Measurements from ENCODE around the gene GRID1. TPM values are rescaled to one million over a fixed set of nuclear protein-coding genes. Genes with fewer than 3 reads are reported as not detected.

GRID1 gene
- polyA plus RNA-seq, 1 of the 3 experiments (the other 2 are of a cell fraction) = 0.13 TPM

GRCh38 chr10:86162036-86162435 is 204.6 kb downstream of the GRID1 start:
- H3K36me3 ChIP-seq (replicated peaks in 1 of 2; ENCODE audit: control insufficient read depth in 1 of 2, insufficient read depth in 2 of 2, low read length in 1 of 2) = no peaks in the 10 kb centered on the region
- H4K20me1 ChIP-seq (ENCODE audit: insufficient read depth) = no peaks in the 10 kb centered on the region
- CTCF ChIA-PET = no interaction called here
- no peak overlapping the region for H3K4me3 ChIP-seq (ENCODE audit: low read depth in 2 of 2, low read length in 1 of 2)
- H3K9me3 ChIP-seq = no peaks in the 10 kb centered on the region
- H3K27me3 ChIP-seq (ENCODE audit: insufficient read depth) = no peaks in the 10 kb centered on the region
- TF ChIP-seq FOXJ3 (CRISPR knock-in tag; IDR thresholded peaks at IDR 0.05) (no peak), MEF2A (IDR thresholded peaks at IDR 0.05; ENCODE audit: borderline replicate concordance, low read depth) (no peak), SIN3A (IDR thresholded peaks at IDR 0.05; ENCODE audit: borderline replicate concordance, low read depth, low read length) (no peak), CHD2 (IDR thresholded peaks at IDR 0.05; ENCODE audit: low read length, partially characterized antibody) (no peak), IRF3 (IDR thresholded peaks at IDR 0.05; ENCODE audit: low read depth, low read length) (no peak), GABPA (IDR thresholded peaks at IDR 0.05; ENCODE audit: low read depth) (no peak), TAF1 (IDR thresholded peaks at IDR 0.05; ENCODE audit: borderline replicate concordance, low read depth, low read length) (no peak), MAX (IDR thresholded peaks at IDR 0.05; ENCODE audit: low read depth) (no peak), RFX5 (IDR thresholded peaks at IDR 0.05; ENCODE audit: low read length) (no peak), MXI1 (IDR thresholded peaks at IDR 0.05; ENCODE audit: low read depth, low read length) (no peak), PBX3 (IDR thresholded peaks at IDR 0.05) (no peak), ELF1 (IDR thresholded peaks at IDR 0.05) (no peak), REST (IDR thresholded peaks at IDR 0.05; ENCODE audit: low read depth, low read length) (no peak), EP300 (IDR thresholded peaks at IDR 0.05; ENCODE audit: borderline replicate concordance in 1 of 2, low read depth in 1 of 2, low read length in 1 of 2) (no peak)
- H3K27ac ChIP-seq (ENCODE audit: low read depth in 2 of 2, low read length in 1 of 2) = no peak overlapping the region
- no peaks in the 10 kb centered on the region for H3F3A ChIP-seq (replicated peaks; ENCODE audit: insufficient read depth)
- H3K4me1 ChIP-seq (ENCODE audit: control insufficient read depth in 1 of 2, insufficient read depth in 2 of 2, low read depth in 1 of 2, low read length in 1 of 2) = no peaks in the 10 kb centered on the region
- POLR2A ChIA-PET = no interaction called here
- DNase-seq = no peak
- no peak overlapping the region for H3K4me2 ChIP-seq
- WGBS (ENCODE audit: low lambda C conversion rate) = 12% methylated on average over 2 of the region's 2 CpGs
- no peak overlapping the region for H2AFZ ChIP-seq (ENCODE audit: low read depth)
- H3K9ac ChIP-seq = no peak overlapping the region
- no peaks in the 10 kb centered on the region for H3K79me2 ChIP-seq (ENCODE audit: insufficient read depth)
- H3K9me2 ChIP-seq = no peaks in the 10 kb centered on the region
